K562 (cell line): ENCODE results near the gene PLG. TPM values are rescaled to one million over a fixed set of nuclear protein-coding genes. Genes with fewer than 3 reads are reported as not detected.
A peak's percentile ranks its signal among the peaks of the same experiment; 100 is the strongest.

Source experiments
- EGR1 ChIP-seq: fragments of 450-650 bp; conservative IDR thresholded peaks from 2 replicates; pipeline ENCODE4 v1.6.1; 2017; ENCODE audit warnings: mild to moderate bottlenecking
- EHMT2 ChIP-seq: fragments of 450-650 bp; IDR thresholded peaks from 2 replicates; pipeline ENCODE4 v1.6.1; 2018; ENCODE audit warnings: antibody characterized with exemption
- FOXM1 ChIP-seq, 2 experiments: fragments of 450-650 bp in 1 of 2; sonication (generic) in 1 of 2; formaldehyde crosslinking in 1 of 2; IDR thresholded peaks; 2 replicates each; pipeline versions ENCODE4 v1.6.1 to v1.9.0; 2017 to 2022; ENCODE audit warnings: low read depth in 2 of 2, mild to moderate bottlenecking in 2 of 2, missing genetic modification reagents in 1 of 2, moderate library complexity in 1 of 2
- HLTF ChIP-seq: fragments of 450-650 bp; IDR thresholded peaks from 2 replicates; pipeline ENCODE4 v1.6.1; 2016
- HNRNPK ChIP-seq: fragments of 200-400 bp; formaldehyde crosslinking; IDR thresholded peaks from one replicate; pipeline ENCODE4 v1.6.1; 2018; ENCODE audit warnings: mild to moderate bottlenecking, low read depth, low read length; ENCODE audit not compliant: poor library complexity, severe bottlenecking
- HNRNPLL ChIP-seq: fragments of 200-400 bp; formaldehyde crosslinking; IDR thresholded peaks from 2 replicates; pipeline ENCODE4 v1.6.1; 2017; ENCODE audit warnings: low read length, low read depth, mild to moderate bottlenecking; ENCODE audit not compliant: poor library complexity, severe bottlenecking
- KLF6 ChIP-seq: fragments of 250-450 bp; sonication (Bioruptor Pico); IDR thresholded peaks from 2 replicates; pipeline ENCODE4 v1.4.0; 2020; ENCODE audit warnings: mild to moderate bottlenecking, moderate library complexity, borderline replicate concordance
- MTA2 ChIP-seq: fragments of 450-650 bp; IDR thresholded peaks from 2 replicates; pipeline ENCODE4 v1.6.1; 2016; ENCODE audit warnings: low read depth
- NCOA4 ChIP-seq: fragments of 450-650 bp; IDR thresholded peaks from 2 replicates; pipeline ENCODE4 v1.6.1; 2018; ENCODE audit warnings: mild to moderate bottlenecking; ENCODE audit not compliant: partially characterized antibody
- NCOR1 ChIP-seq: fragments of 450-650 bp; IDR thresholded peaks from 2 replicates; pipeline ENCODE4 v1.6.1; 2016; ENCODE audit warnings: mild to moderate bottlenecking, moderate library complexity
- PATZ1 ChIP-seq: fragments of 250-450 bp; sonication (Bioruptor Pico); IDR thresholded peaks from 2 replicates; pipeline ENCODE4 v1.5.0; 2020; ENCODE audit warnings: mild to moderate bottlenecking, borderline replicate concordance
- PRMT5 ChIP-seq: sonication (generic); formaldehyde crosslinking; IDR thresholded peaks from 2 replicates; pipeline ENCODE4 v1.5.0; 2020; ENCODE audit warnings: missing genetic modification reagents
- PURB ChIP-seq: sonication (generic); formaldehyde crosslinking; IDR thresholded peaks from 2 replicates; pipeline ENCODE4 v1.9.0; 2021; ENCODE audit warnings: low read depth, mild to moderate bottlenecking, missing genetic modification reagents
- SAFB ChIP-seq: fragments of 200-400 bp; formaldehyde crosslinking; IDR thresholded peaks from 2 replicates; pipeline ENCODE4 v1.6.1; 2017; ENCODE audit warnings: low read depth, low read length, borderline replicate concordance
- SAFB2 ChIP-seq: fragments of 200-400 bp; formaldehyde crosslinking; IDR thresholded peaks from 2 replicates; pipeline ENCODE4 v1.6.1; 2018; ENCODE audit warnings: borderline replicate concordance, low read length, low read depth, moderate library complexity; ENCODE audit not compliant: severe bottlenecking
- SIN3B ChIP-seq: fragments of 450-650 bp; IDR thresholded peaks from 2 replicates; pipeline ENCODE4 v1.6.1; 2017; ENCODE audit warnings: low read depth, mild to moderate bottlenecking, moderate library complexity
- TEAD1 ChIP-seq, 2 experiments: fragments of 450-650 bp in 1 of 2; sonication (generic) in 1 of 2; formaldehyde crosslinking; IDR thresholded peaks; 2 replicates each; pipeline versions ENCODE4 v1.4.0 to v1.8.0; 2020 to 2022; ENCODE audit warnings: mild to moderate bottlenecking in 2 of 2, missing genetic modification reagents in 1 of 2
- THRAP3 ChIP-seq: fragments of 450-650 bp; IDR thresholded peaks from 2 replicates; pipeline ENCODE4 v1.6.1; 2016; ENCODE audit warnings: mild to moderate bottlenecking, inconsistent platforms, borderline replicate concordance
- TOE1 ChIP-seq, 2 experiments: fragments of 450-650 bp in 1 of 2; sonication (generic) in 1 of 2; formaldehyde crosslinking in 1 of 2; IDR thresholded peaks; 2 replicates each; pipeline versions ENCODE4 v1.7.1 to v1.8.0; 2016 to 2022; ENCODE audit warnings: borderline replicate concordance in 2 of 2, mild to moderate bottlenecking in 2 of 2, antibody characterized with exemption in 1 of 2, inconsistent platforms in 1 of 2, low read depth in 1 of 2, missing genetic modification reagents in 1 of 2, moderate library complexity in 1 of 2
- ZFP1 ChIP-seq: fragments of 450-650 bp; formaldehyde crosslinking; IDR thresholded peaks from 2 replicates; pipeline ENCODE4 v1.4.0; 2020; ENCODE audit warnings: mild to moderate bottlenecking, mixed read lengths
- ZNF277 ChIP-seq: fragments of 250-450 bp; sonication (Bioruptor Pico); IDR thresholded peaks from 2 replicates; pipeline ENCODE4 v1.8.0; 2022; ENCODE audit warnings: inconsistent platforms, mild to moderate bottlenecking, moderate library complexity, borderline replicate concordance
- ZNF830 ChIP-seq: fragments of 250-450 bp; sonication (Bioruptor Pico); IDR thresholded peaks from 2 replicates; pipeline ENCODE4 v1.5.0; 2021; ENCODE audit warnings: mild to moderate bottlenecking
- polyA plus RNA-seq, 8 experiments: library from polyadenylated mRNA; depleted of rRNA in 4 of 8; stranded (reverse) in 5 of 8; unstranded in 3 of 8; fragments of >200 nt; fragmentation: Nextera tagmentation in 2 of 8; fragmentation: Illumina TruSeq in 1 of 8; extraction: Ambion mirVana in 2 of 8; extraction: Trizol in 1 of 8; gene quantifications; 2 replicates each; pipeline versions ENCODE4 v1.2.1 to v1.2.3, GENCODE V29; 2011 to 2014; ENCODE audit warnings: inconsistent platforms in 1 of 8, missing spikeins in 1 of 8
- total RNA-seq, 7 experiments: library from RNA; depleted of rRNA in 6 of 7; stranded (reverse); fragments of >200 nt in 6 of 7; fragmentation: Illumina TruSeq in 2 of 7; extraction: Trizol in 2 of 7; gene quantifications; 2 replicates each; pipeline versions ENCODE4 v1.2.1 to v1.2.3, GENCODE V29; 2011 to 2021; ENCODE audit warnings: low replicate concordance in 1 of 7
- TF ChIP-seq, protein P1 (sequence below): sonication (generic); formaldehyde crosslinking; IDR thresholded peaks from 2 replicates; pipeline ENCODE4 v1.4.0; 2020; ENCODE audit warnings: mild to moderate bottlenecking, missing genetic modification reagents

Gene PLG
- total and polyA plus RNA-seq, 9 of the 15 experiments (the other 6 are each of a cell fraction or from before 2014, with no cell fraction given), result 0.64 TPM; not detected in 8

DNA sequence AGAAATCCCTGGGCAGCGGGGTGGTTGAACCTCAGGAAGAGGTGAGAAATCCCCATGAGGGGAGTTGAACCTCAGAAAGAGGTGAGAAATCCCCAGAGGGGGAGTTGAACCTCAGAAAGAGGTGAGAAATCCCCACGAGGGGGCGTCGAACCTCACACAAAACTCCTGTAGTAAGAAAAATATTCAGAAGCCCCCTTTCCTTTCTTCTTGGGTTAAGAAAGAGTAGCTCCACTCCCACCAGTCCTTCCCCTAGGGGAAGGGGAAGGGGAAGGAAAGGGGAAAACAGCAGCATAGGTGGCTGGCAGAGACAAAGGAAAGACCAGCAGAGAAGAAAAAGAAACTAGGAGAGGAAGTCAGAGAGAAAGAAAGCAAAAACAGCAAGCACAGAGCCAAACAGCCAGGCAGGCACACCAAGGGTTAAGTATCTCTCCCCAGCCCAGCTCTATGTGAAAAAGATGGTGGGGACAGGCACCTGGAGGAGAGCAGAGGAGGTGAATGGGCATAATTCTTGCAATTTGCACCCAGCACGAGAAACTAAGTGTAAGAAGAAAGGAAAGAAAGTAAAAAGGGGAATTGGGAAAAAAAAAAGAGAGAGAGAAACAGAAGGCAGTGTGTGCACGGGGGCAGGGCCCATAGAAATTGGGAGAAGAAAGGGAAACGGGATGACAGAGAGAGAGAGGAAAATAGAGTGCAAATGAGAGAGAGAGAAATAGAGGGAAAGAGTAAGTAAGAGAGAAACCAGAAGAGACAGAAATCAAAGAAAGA is 88.2 kb downstream of the PLG start (continued):
- no peak for TF ChIP-seq PATZ1 (CRISPR knock-in tag)
- no peak for TF ChIP-seq ZNF830 (CRISPR knock-in tag)
- TF ChIP-seq, protein P1, sequence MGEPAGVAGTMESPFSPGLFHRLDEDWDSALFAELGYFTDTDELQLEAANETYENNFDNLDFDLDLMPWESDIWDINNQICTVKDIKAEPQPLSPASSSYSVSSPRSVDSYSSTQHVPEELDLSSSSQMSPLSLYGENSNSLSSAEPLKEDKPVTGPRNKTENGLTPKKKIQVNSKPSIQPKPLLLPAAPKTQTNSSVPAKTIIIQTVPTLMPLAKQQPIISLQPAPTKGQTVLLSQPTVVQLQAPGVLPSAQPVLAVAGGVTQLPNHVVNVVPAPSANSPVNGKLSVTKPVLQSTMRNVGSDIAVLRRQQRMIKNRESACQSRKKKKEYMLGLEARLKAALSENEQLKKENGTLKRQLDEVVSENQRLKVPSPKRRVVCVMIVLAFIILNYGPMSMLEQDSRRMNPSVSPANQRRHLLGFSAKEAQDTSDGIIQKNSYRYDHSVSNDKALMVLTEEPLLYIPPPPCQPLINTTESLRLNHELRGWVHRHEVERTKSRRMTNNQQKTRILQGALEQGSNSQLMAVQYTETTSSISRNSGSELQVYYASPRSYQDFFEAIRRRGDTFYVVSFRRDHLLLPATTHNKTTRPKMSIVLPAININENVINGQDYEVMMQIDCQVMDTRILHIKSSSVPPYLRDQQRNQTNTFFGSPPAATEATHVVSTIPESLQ (CRISPR knock-in tag), result no peak
- 0 out of 2 replicates have a peak, but pooled peaks have one; percentile 46 for TF ChIP-seq EHMT2
- no peak for TF ChIP-seq NCOR1
- TF ChIP-seq KLF6 (CRISPR knock-in tag), result no peak
- no peak for TF ChIP-seq PRMT5
- no peak for TF ChIP-seq ZFP1 (CRISPR knock-in tag)
- peak; percentile 41 for TF ChIP-seq FOXM1 (IDR thresholded peaks at IDR 0.05; ENCODE audit: low read depth)
- TF ChIP-seq FOXM1 (CRISPR knock-in tag; IDR thresholded peaks at IDR 0.05; ENCODE audit: low read depth), result no peak
- no peak for TF ChIP-seq HNRNPK
- no peak for TF ChIP-seq HNRNPLL
- no peak for TF ChIP-seq PURB (CRISPR knock-in tag)
- peak; percentile 27; the same call in 1 of the 2 replicates for TF ChIP-seq HLTF
- TF ChIP-seq TEAD1 (CRISPR knock-in tag; IDR thresholded peaks at IDR 0.05), result no peak
- no peak for TF ChIP-seq SAFB2
- no peak for TF ChIP-seq EGR1
- no peak for TF ChIP-seq SAFB
- TF ChIP-seq ZNF277 (CRISPR knock-in tag), result no peak
- TF ChIP-seq THRAP3, result no peak
- peak; percentile 11 for TF ChIP-seq NCOA4
- 0 out of 2 replicates have a peak, but pooled peaks have one; percentile 17 for TF ChIP-seq TOE1 (IDR thresholded peaks at IDR 0.05; ENCODE audit: borderline replicate concordance)
- no peak for TF ChIP-seq TOE1 (CRISPR knock-in tag; IDR thresholded peaks at IDR 0.05; ENCODE audit: borderline replicate concordance, low read depth)
- TF ChIP-seq SIN3B, result no peak
- no peak for TF ChIP-seq MTA2
